GM23248 (cell line): ENCODE data around the gene NDUFAB1. TPM values are rescaled to one million over a fixed set of nuclear protein-coding genes. Genes with fewer than 3 reads are reported as not detected.

Experiments
- DNase-seq: peaks from one replicate; pipeline ENCODE4 v3.0.0-alpha.2; 2015
- H2AFZ ChIP-seq: fragments of 200-600 bp; sonication (generic); 2 replicates; pipeline ENCODE4 v1.6.1; 2016; ENCODE audit warnings: antibody characterized with exemption
- H3F3A ChIP-seq: fragments of 200-600 bp; sonication (generic); 2 replicates; pipeline ENCODE4 v1.6.1; 2016; ENCODE audit warnings: mild to moderate bottlenecking, antibody characterized with exemption, mixed run types; ENCODE audit not compliant: insufficient read depth
- H3K27ac ChIP-seq: fragments of 200-600 bp; sonication (generic); 2 replicates; pipeline ENCODE4 v1.5.1; 2016; ENCODE audit warnings: mild to moderate bottlenecking
- H3K27me3 ChIP-seq: fragments of 200-600 bp; sonication (generic); replicated peaks from 2 replicates; pipeline ENCODE4 v1.6.1; 2016; ENCODE audit warnings: mild to moderate bottlenecking; ENCODE audit not compliant: insufficient read depth
- H3K36me3 ChIP-seq: fragments of 200-600 bp; sonication (generic); 2 replicates; pipeline ENCODE4 v1.6.1; 2016; ENCODE audit warnings: low read depth, mild to moderate bottlenecking
- H3K4me1 ChIP-seq: fragments of 200-600 bp; sonication (generic); 2 replicates; pipeline ENCODE4 v1.6.1; 2016; ENCODE audit warnings: mild to moderate bottlenecking; ENCODE audit not compliant: insufficient read depth
- H3K4me2 ChIP-seq: fragments of 200-600 bp; sonication (generic); one replicate; pipeline ENCODE4 v1.6.1; 2016; ENCODE audit warnings: mild to moderate bottlenecking; ENCODE audit not compliant: unreplicated experiment
- H3K4me3 ChIP-seq: fragments of 200-600 bp; sonication (generic); 2 replicates; pipeline ENCODE4 v1.5.1; 2016; ENCODE audit warnings: mild to moderate bottlenecking
- H3K79me2 ChIP-seq: fragments of 200-600 bp; sonication (generic); 2 replicates; pipeline ENCODE4 v1.6.1; 2016; ENCODE audit warnings: mild to moderate bottlenecking; ENCODE audit not compliant: insufficient read depth
- H3K9ac ChIP-seq: fragments of 200-600 bp; sonication (generic); 2 replicates; pipeline ENCODE4 v1.6.1; 2016; ENCODE audit warnings: mild to moderate bottlenecking
- H3K9me2 ChIP-seq: fragments of 200-600 bp; sonication (generic); 2 replicates; pipeline ENCODE4 v1.6.1; 2016; ENCODE audit warnings: mixed run types, mild to moderate bottlenecking, moderate library complexity; ENCODE audit not compliant: insufficient read depth
- H3K9me3 ChIP-seq: fragments of 200-600 bp; sonication (generic); one replicate; pipeline ENCODE4 v1.6.1; 2017; ENCODE audit warnings: low read depth
- H4K20me1 ChIP-seq: fragments of 200-600 bp; sonication (generic); 2 replicates; pipeline ENCODE4 v1.6.0; 2016; ENCODE audit not compliant: insufficient read depth
- EZH2 ChIP-seq: fragments of 200-600 bp; sonication (generic); IDR thresholded peaks from 2 replicates; pipeline ENCODE4 v1.6.1; 2018; ENCODE audit warnings: antibody characterized with exemption, mild to moderate bottlenecking; ENCODE audit not compliant: insufficient read depth, poor library complexity, severe bottlenecking
- EZH2phosphoT487 ChIP-seq: fragments of 200-600 bp; sonication (generic); IDR thresholded peaks from 2 replicates; pipeline ENCODE4 v1.6.1; 2018; ENCODE audit warnings: antibody characterized with exemption, moderate library complexity, mild to moderate bottlenecking, low read depth; ENCODE audit not compliant: insufficient read depth
- WGBS, 2 experiments: methylation state at CpG; one replicate each; pipeline ENCODE4 v1.1.6; 2015 to 2017; ENCODE audit warnings: low lambda C conversion rate in 2 of 2, low coverage in 1 of 2; ENCODE audit errors: missing lambda C conversion rate in 2 of 2; 5-methylcytosine and 5-hydroxymethylcytosine counted together
- in situ Hi-C: fragments of 300-500 bp; cut with MboI; formaldehyde crosslinking; loops from 2 replicates; pipeline ENCODE4 v1.15.0; 2020
- polyA plus RNA-seq: library from polyadenylated mRNA; unstranded; fragments of >200 nt; fragmentation: Nextera tagmentation; extraction: Ambion mirVana; gene quantifications from 2 replicates; pipeline ENCODE4 v1.2.1, GENCODE V29; 2016
- total RNA-seq: library from RNA; depleted of rRNA; stranded (reverse); fragments of >200 nt; shearing (Covaris generic); gene quantifications from 2 replicates; pipeline ENCODE4 v1.2.3, GENCODE V29; 2014

The NDUFAB1 gene
- total and polyA plus RNA-seq, 2 experiments from 2014 or later = 78.9 to 235 TPM

DNA sequence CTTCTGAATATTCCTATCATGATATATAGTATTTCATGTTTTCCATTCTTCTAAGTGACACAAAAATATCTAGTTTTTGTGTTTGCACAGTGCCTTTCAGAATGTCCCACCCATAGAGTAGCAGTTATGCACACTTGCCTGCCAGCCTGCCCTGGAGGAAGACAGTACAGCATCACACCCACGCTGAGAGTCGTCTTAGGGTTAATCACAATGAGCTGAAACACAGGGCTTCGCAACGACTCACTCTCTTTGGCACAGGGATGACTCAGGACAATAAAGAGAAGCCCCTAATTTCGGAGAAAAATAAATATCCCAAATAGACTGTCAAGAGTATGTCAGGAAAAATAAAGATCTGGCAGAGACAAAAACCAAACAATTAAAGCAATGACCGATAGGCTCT is 11.6 kb upstream of the NDUFAB1 start:
- H3K4me2 ChIP-seq = no peak overlapping the region
- H2AFZ ChIP-seq = no peak overlapping the region
- TF ChIP-seq EZH2phosphoT487 = no peak
- no peak for TF ChIP-seq EZH2
- in situ Hi-C loops = no loop called here
- no peaks in the 10 kb centered on the region for H3K9me3 ChIP-seq
- no peaks in the 10 kb centered on the region for H3K9me2 ChIP-seq
- peak overlapping the region; percentile 45; the same call in 1 of the 2 replicates for H3K27ac ChIP-seq
- WGBS, 2 experiments = 58 to 64% methylated on average over 6 of the region's 6 CpGs
- H3K36me3 ChIP-seq = peaks cover 14% of the 10 kb centered on the region; the same call in 1 of the 2 replicates
- no peaks in the 10 kb centered on the region for H4K20me1 ChIP-seq
- H3F3A ChIP-seq = no peaks in the 10 kb centered on the region
- peak; percentile 58 for DNase-seq
- H3K4me1 ChIP-seq = no peaks in the 10 kb centered on the region; the same call in 1 of the 2 replicates
- no peak overlapping the region for H3K4me3 ChIP-seq
- no peaks in the 10 kb centered on the region for H3K79me2 ChIP-seq
- no peaks in the 10 kb centered on the region for H3K27me3 ChIP-seq
- no peak overlapping the region for H3K9ac ChIP-seq

DNA sequence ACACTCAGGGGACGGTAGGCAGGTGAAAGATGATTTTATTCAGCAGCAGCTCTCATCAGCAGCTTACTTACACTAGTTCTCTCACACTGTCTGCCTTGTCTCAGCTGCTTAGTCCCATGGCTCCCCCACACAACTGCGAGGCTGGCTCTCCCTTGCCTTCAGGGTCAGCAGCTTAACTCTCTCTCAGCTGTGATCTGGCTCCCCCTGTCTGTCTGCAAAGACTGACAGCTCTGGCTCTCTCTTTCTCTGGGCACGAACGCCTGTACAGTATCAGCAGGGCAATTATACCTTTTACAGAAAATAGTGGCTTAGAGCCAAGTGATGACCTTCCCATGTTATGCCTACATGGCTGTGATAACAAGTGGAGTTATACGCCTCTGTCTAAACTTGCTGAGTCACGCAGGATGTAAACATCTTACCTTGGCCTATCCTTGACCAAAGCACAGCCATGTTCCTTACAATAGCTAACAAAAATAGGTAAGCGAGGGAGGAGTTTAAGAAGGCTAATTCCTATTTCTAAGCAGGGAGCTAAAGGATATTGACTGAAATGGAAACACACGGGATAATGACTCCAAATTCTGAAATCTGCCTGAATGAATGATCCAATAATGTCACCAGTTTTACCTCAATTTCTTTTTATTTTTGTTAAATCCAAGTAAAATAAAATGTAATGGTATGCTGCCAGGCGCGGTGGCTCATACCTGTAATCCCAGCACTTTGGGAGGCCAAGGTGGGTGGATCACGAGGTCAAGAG is 1.1 kb upstream of the NDUFAB1 start:
- no peaks in the 10 kb centered on the region for H3K27me3 ChIP-seq
- H2AFZ ChIP-seq = peak overlapping the region; percentile 92
- no peak for TF ChIP-seq EZH2phosphoT487
- no peak for TF ChIP-seq EZH2
- H3K4me3 ChIP-seq = no peak overlapping the region
- peaks cover 39% of the 10 kb centered on the region for H3K79me2 ChIP-seq
- peak; percentile 26 for DNase-seq
- no peaks in the 10 kb centered on the region for H3K9me2 ChIP-seq
- no peaks in the 10 kb centered on the region for H3K36me3 ChIP-seq
- H3K4me1 ChIP-seq = peaks cover 8% of the 10 kb centered on the region
- H3K27ac ChIP-seq = no peak overlapping the region
- in situ Hi-C loops = no loop called here
- H4K20me1 ChIP-seq = no peaks in the 10 kb centered on the region
- H3F3A ChIP-seq = no peaks in the 10 kb centered on the region
- H3K9me3 ChIP-seq = no peaks in the 10 kb centered on the region
- peak overlapping the region; percentile 55 for H3K4me2 ChIP-seq
- no peak overlapping the region for H3K9ac ChIP-seq
- WGBS, 2 experiments = 75 to 76% methylated on average over 11 of the region's 11 CpGs

DNA sequence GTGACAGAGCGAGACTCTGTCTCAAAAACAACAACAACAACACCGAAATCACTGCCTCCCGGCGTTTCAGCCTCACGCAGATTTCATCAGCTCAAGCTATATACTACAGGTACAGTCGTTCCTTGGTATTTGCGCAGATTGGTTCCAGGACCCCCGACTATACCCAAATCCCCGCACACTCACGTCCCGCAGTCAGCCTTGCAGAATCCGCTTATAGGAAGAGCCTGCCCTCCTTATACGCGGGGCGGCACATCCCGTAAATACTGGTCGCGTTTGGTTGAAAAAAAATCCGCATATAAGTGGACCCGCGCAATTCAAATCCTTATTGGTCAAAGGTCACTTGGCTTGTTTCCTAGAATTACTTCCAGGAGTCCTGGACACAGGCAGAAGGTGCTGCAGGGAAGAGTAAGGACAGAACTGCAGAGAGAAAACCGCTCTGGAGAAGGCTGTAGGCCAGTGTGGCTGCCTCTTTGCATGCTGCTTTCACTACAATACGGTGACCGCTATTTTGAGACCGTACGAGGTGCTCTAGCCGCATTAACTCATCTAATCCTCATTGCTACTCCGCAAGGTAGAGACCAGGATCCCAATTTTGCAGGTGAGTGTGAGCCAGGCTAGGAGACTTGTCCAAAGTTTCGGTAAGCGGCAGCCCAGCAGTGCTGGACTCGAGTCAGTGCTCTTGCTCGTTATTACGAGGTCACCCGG is 718 bp downstream of the NDUFAB1 start:
- H3K4me2 ChIP-seq = peak overlapping the region; percentile 96
- H3K27me3 ChIP-seq = no peaks in the 10 kb centered on the region
- H4K20me1 ChIP-seq = no peaks in the 10 kb centered on the region
- H3K9me2 ChIP-seq = no peaks in the 10 kb centered on the region
- peaks cover 8% of the 10 kb centered on the region for H3K4me1 ChIP-seq
- peak overlapping the region; percentile 92 for H2AFZ ChIP-seq
- peak; percentile 50 for DNase-seq
- H3K9me3 ChIP-seq = no peaks in the 10 kb centered on the region
- 13 to 16% methylated on average over 34 of the region's 34 CpGs for WGBS, 2 experiments
- H3F3A ChIP-seq = no peaks in the 10 kb centered on the region
- H3K36me3 ChIP-seq = peaks cover 6% of the 10 kb centered on the region; the same call in 1 of the 2 replicates
- peak overlapping the region; percentile 53 for H3K27ac ChIP-seq
- H3K9ac ChIP-seq = peak overlapping the region; percentile 93
- peaks cover 57% of the 10 kb centered on the region for H3K79me2 ChIP-seq
- no peak for TF ChIP-seq EZH2phosphoT487
- TF ChIP-seq EZH2 = no peak
- H3K4me3 ChIP-seq = peak overlapping the region; percentile 88
- in situ Hi-C loops = no loop called here

DNA sequence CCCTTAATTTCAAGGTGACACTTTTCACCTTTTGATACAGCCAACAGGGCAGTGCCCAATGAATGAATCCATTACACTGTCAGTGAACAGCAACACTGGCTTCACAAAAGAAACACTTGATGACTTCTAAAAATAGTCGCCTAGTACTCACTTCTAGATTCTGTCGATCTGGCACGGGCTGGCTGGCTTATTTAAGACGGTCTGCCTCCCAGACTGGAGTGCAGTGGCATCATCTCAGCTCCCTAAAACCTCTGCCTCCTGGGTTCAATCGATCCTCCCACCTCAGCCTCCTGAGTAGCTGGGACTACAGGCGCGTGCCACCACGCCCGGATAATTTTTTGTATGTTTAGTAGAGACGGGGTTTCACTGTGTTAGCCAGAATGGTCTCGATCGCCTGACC is 1.9 kb downstream of the NDUFAB1 start:
- Histone ChIP-seq H3K4me2 (peak overlapping the region; percentile 96), H3K9ac (no peak overlapping the region), H3F3A (no peaks in the 10 kb centered on the region), H4K20me1 (no peaks in the 10 kb centered on the region), H3K4me1 (peaks cover 8% of the 10 kb centered on the region), H3K27me3 (no peaks in the 10 kb centered on the region), H3K36me3 (peaks cover 14% of the 10 kb centered on the region; the same call in 1 of the 2 replicates), H3K27ac (no peak overlapping the region), H2AFZ (no peak overlapping the region), H3K4me3 (peak overlapping the region; percentile 88; the same call in 1 of the 2 replicates), H3K9me2 (no peaks in the 10 kb centered on the region), H3K9me3 (no peaks in the 10 kb centered on the region), H3K79me2 (peaks cover 69% of the 10 kb centered on the region)
- DNase-seq = no peak
- TF ChIP-seq EZH2 = no peak
- TF ChIP-seq EZH2phosphoT487 = no peak
- 93 to 96% methylated on average over 12 of the region's 12 CpGs for WGBS, 2 experiments
- in situ Hi-C loops = no loop called here
